Keratinocyte (primary cell): ENCODE data around the gene CEP152. TPM values are rescaled to one million over a fixed set of nuclear protein-coding genes. Genes with fewer than 3 reads are reported as not detected.

Experiments used
- DNase-seq: peaks from one replicate; pipeline ENCODE4 v3.0.0-alpha.2; 2011; ENCODE audit warnings: low read depth, missing footprints, low spot score
- FAIRE-seq: peaks from 2 replicates; lab custom pipeline; 2011; peaks lifted over from hg19 to GRCh38; lab: Jason Lieb, UNC
- H2AFZ ChIP-seq: 2 replicates; pipeline ENCODE4 v1.6.0; 2012; ENCODE audit warnings: low read length, control low read depth, inconsistent platforms; ENCODE audit not compliant: control insufficient read depth
- H3K27ac ChIP-seq: 2 replicates; pipeline ENCODE4 v1.5.1; 2011; ENCODE audit warnings: low read length; ENCODE audit not compliant: control insufficient read depth, insufficient read depth
- H3K27me3 ChIP-seq: 3 replicates; pipeline ENCODE4 v1.6.0; 2011; ENCODE audit warnings: low read length; ENCODE audit not compliant: control insufficient read depth, insufficient read depth; ENCODE audit errors: extremely low read depth
- H3K36me3 ChIP-seq, 2 experiments: 2 replicates in 1 of 2; 3 replicates in 1 of 2; pipeline ENCODE4 v1.5.1; 2011; ENCODE audit warnings: low read length in 2 of 2, mild to moderate bottlenecking in 1 of 2; ENCODE audit not compliant: control insufficient read depth in 2 of 2, insufficient read depth in 2 of 2; ENCODE audit errors: extremely low read depth in 1 of 2
- H3K4me1 ChIP-seq: 3 replicates; pipeline ENCODE4 v1.5.1; 2011; ENCODE audit warnings: low read length; ENCODE audit not compliant: control insufficient read depth, insufficient read depth; ENCODE audit errors: extremely low read depth
- H3K4me2 ChIP-seq: 3 replicates; pipeline ENCODE4 v1.6.0; 2011; ENCODE audit warnings: low read depth, low read length; ENCODE audit not compliant: control insufficient read depth, insufficient read depth; ENCODE audit errors: extremely low read depth
- H3K4me3 ChIP-seq, 3 experiments: fragments of 200-600 bp in 1 of 3; sonication (generic) in 1 of 3; 2 replicates in 2 of 3; 3 replicates in 1 of 3; pipeline ENCODE4 v1.5.1; 2011 to 2016; ENCODE audit warnings: low read length in 3 of 3, mild to moderate bottlenecking in 3 of 3, control low read depth in 2 of 3, inconsistent platforms in 1 of 3, low read depth in 1 of 3, mixed read lengths in 1 of 3, mixed run types in 1 of 3, moderate library complexity in 1 of 3; ENCODE audit not compliant: control insufficient read depth in 2 of 3, insufficient read depth in 2 of 3; ENCODE audit errors: extremely low read depth in 1 of 3
- H3K79me2 ChIP-seq: 2 replicates; pipeline ENCODE4 v1.6.0; 2012; ENCODE audit warnings: low read length; ENCODE audit not compliant: control insufficient read depth, insufficient read depth
- H3K9ac ChIP-seq: 3 replicates; pipeline ENCODE4 v1.6.0; 2011; ENCODE audit warnings: low read length; ENCODE audit not compliant: control insufficient read depth, insufficient read depth; ENCODE audit errors: extremely low read depth
- H3K9me1 ChIP-seq: 3 replicates; pipeline ENCODE4 v1.6.0; 2011; ENCODE audit warnings: low read length; ENCODE audit not compliant: control insufficient read depth, insufficient read depth; ENCODE audit errors: extremely low read depth
- H3K9me3 ChIP-seq: 2 replicates; pipeline ENCODE4 v1.5.1; 2012; ENCODE audit warnings: low read depth, low read length; ENCODE audit not compliant: control insufficient read depth
- H4K20me1 ChIP-seq: 3 replicates; pipeline ENCODE4 v1.6.0; 2011; ENCODE audit warnings: low read length; ENCODE audit not compliant: control insufficient read depth, insufficient read depth; ENCODE audit errors: extremely low read depth
- EZH2 ChIP-seq: IDR thresholded peaks from one replicate; pipeline ENCODE4 v1.6.1; 2012; ENCODE audit warnings: inconsistent platforms, mild to moderate bottlenecking, low read length, moderate library complexity
- dilution Hi-C: fragments of 300-500 bp; cut with MboI; formaldehyde crosslinking; loops from one replicate; pipeline ENCODE4 v1.7.0; 2020; ENCODE audit warnings: low sequenced_read_pairs; ENCODE audit not compliant: extremely low pct_ligation_motif_present
- polyA plus RNA-seq, 5 experiments: library from polyadenylated mRNA; depleted of rRNA in 3 of 5; stranded (reverse) in 3 of 5; stranded (forward) in 1 of 5; unstranded in 1 of 5; fragments of >200 nt; gene quantifications; 1 replicate in 1 of 5; 2 replicates in 3 of 5; 3 replicates in 1 of 5; pipeline versions ENCODE4 v1.2.1 to v1.2.3, GENCODE V29; 2011 to 2012; ENCODE audit warnings: missing spikeins in 2 of 5, low read depth in 1 of 5, low replicate concordance in 1 of 5
- TF ChIP-seq, protein P1 (sequence below), 3 experiments: IDR thresholded peaks in 1 of 3; conservative IDR thresholded peaks in 1 of 3; optimal IDR thresholded peaks in 1 of 3; 2 replicates in 2 of 3; 3 replicates in 1 of 3; pipeline versions ENCODE3 to v1.5.1; 2011; ENCODE audit warnings: low read length in 3 of 3, mild to moderate bottlenecking in 3 of 3, moderate library complexity in 2 of 3, control low read depth in 1 of 3, inconsistent platforms in 1 of 3; ENCODE audit not compliant: insufficient read depth in 2 of 3; ENCODE audit errors: extremely low read depth in 1 of 3

CEP152 gene
- polyA plus RNA-seq, 1 donor (not counting 4 experiments of a cell fraction or from before 2014, with no cell fraction given) = 4.0 TPM

DNA sequence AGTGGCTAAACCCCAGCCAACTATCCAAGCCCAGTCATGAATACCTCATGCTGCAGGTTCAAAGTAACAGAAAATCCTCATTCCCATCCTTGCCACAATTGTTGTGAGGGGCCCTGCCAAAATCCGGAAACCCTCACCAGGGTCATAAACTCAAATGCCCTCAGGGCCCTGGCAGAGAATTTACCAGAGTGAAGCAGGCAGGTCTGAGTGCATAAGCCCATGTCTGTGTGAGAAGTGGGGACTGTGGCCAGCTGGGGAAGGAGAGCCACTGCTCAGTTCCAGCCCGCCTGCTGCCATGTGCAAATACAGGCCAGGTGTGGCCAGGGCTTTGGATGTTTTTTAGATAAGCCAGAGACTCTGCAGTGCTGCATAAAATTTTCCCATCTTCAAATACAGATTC, 7.0 kb downstream of the CEP152 start:
- H4K20me1 ChIP-seq = no peaks in the 10 kb centered on the region

GRCh38 chr15:48802867-48803266, 8.0 kb downstream of the CEP152 start:
- TF ChIP-seq EZH2 = no peak
- TF ChIP-seq, protein P1, sequence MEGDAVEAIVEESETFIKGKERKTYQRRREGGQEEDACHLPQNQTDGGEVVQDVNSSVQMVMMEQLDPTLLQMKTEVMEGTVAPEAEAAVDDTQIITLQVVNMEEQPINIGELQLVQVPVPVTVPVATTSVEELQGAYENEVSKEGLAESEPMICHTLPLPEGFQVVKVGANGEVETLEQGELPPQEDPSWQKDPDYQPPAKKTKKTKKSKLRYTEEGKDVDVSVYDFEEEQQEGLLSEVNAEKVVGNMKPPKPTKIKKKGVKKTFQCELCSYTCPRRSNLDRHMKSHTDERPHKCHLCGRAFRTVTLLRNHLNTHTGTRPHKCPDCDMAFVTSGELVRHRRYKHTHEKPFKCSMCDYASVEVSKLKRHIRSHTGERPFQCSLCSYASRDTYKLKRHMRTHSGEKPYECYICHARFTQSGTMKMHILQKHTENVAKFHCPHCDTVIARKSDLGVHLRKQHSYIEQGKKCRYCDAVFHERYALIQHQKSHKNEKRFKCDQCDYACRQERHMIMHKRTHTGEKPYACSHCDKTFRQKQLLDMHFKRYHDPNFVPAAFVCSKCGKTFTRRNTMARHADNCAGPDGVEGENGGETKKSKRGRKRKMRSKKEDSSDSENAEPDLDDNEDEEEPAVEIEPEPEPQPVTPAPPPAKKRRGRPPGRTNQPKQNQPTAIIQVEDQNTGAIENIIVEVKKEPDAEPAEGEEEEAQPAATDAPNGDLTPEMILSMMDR (optimal IDR thresholded peaks at IDR 0.05 in 1 of 3, IDR thresholded peaks at IDR 0.05 in 1 of 3, conservative IDR thresholded peaks at IDR 0.05 in 1 of 3; ENCODE audit: extremely low read depth in 1 of 3, insufficient read depth in 2 of 3, low read length in 3 of 3) = no peak

More for the DNA sequence above, 7.0 kb downstream of the CEP152 start:
- Histone ChIP-seq H3K79me2 (peaks cover 6% of the 10 kb centered on the region), H3K9me3 (no peaks in the 10 kb centered on the region), H3K27me3 (no peaks in the 10 kb centered on the region), H3K9ac (no peak overlapping the region), H3K4me1 (no peaks in the 10 kb centered on the region), H3K9me1 (no peaks in the 10 kb centered on the region), H3K27ac (no peak overlapping the region), H3K4me2 (no peak overlapping the region), H3K4me3 (no peak overlapping the region), H3K36me3 (no peaks in the 10 kb centered on the region), H2AFZ (no peak overlapping the region)
- dilution Hi-C loops = no loop called here
- FAIRE-seq = no peak
- no peak for DNase-seq
- no peak for TF ChIP-seq EZH2
- TF ChIP-seq, protein P1 (optimal IDR thresholded peaks at IDR 0.05 in 1 of 3, IDR thresholded peaks at IDR 0.05 in 1 of 3, conservative IDR thresholded peaks at IDR 0.05 in 1 of 3; ENCODE audit: extremely low read depth in 1 of 3, insufficient read depth in 2 of 3, low read length in 3 of 3) = no peak

More at GRCh38 chr15:48802867-48803266, 8.0 kb downstream of the CEP152 start:
- H3K4me2 ChIP-seq = no peak overlapping the region
- H3K79me2 ChIP-seq = peaks cover 6% of the 10 kb centered on the region
- H3K27me3 ChIP-seq = no peaks in the 10 kb centered on the region
- DNase-seq (peak; percentile 62), FAIRE-seq (peak; percentile 82)
- dilution Hi-C loops = no loop called here
- H3K27ac ChIP-seq = no peak overlapping the region
- H2AFZ ChIP-seq = no peak overlapping the region
- no peaks in the 10 kb centered on the region for H3K9me1 ChIP-seq
- no peak overlapping the region for H3K4me3 ChIP-seq
- H3K36me3 ChIP-seq = no peaks in the 10 kb centered on the region
- H3K9me3 ChIP-seq = no peaks in the 10 kb centered on the region
- no peaks in the 10 kb centered on the region for H4K20me1 ChIP-seq
- H3K9ac ChIP-seq = no peak overlapping the region
- H3K4me1 ChIP-seq = no peaks in the 10 kb centered on the region
